HG03432 (cell line): ENCODE measurements around the gene EFCAB14.
A peak's percentile ranks its signal among the peaks of the same experiment; 100 is the strongest.
"Not testable (repeated sequence)": the region's sequence is repeated elsewhere in the genome, so short reads cannot be mapped to it uniquely, and the experiment has no call there.

ENCODE experiments used
- ATAC-seq: cut with Tn5 transposase; IDR thresholded peaks from one replicate; pipeline ENCODE4 v1.9.1; 2021; ENCODE audit warnings: mild to moderate bottlenecking, moderate library complexity; ENCODE audit not compliant: unreplicated experiment

EFCAB14 gene, protein sequence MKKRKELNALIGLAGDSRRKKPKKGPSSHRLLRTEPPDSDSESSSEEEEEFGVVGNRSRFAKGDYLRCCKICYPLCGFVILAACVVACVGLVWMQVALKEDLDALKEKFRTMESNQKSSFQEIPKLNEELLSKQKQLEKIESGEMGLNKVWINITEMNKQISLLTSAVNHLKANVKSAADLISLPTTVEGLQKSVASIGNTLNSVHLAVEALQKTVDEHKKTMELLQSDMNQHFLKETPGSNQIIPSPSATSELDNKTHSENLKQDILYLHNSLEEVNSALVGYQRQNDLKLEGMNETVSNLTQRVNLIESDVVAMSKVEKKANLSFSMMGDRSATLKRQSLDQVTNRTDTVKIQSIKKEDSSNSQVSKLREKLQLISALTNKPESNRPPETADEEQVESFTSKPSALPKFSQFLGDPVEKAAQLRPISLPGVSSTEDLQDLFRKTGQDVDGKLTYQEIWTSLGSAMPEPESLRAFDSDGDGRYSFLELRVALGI

GRCh38 chr1:46718727-46719622, at the start of gene EFCAB14:
Gene EFCAB14, minus strand, starts transcription at chr1:46719114. Its CDS starts 1,027 bp downstream, at chr1:46718087.
- ATAC-seq: peak; percentile 98

- ATAC-seq: no peak
Observed at GRCh38 chr1:46768445-46768844, 49.5 kb upstream of the EFCAB14 start.

DNA sequence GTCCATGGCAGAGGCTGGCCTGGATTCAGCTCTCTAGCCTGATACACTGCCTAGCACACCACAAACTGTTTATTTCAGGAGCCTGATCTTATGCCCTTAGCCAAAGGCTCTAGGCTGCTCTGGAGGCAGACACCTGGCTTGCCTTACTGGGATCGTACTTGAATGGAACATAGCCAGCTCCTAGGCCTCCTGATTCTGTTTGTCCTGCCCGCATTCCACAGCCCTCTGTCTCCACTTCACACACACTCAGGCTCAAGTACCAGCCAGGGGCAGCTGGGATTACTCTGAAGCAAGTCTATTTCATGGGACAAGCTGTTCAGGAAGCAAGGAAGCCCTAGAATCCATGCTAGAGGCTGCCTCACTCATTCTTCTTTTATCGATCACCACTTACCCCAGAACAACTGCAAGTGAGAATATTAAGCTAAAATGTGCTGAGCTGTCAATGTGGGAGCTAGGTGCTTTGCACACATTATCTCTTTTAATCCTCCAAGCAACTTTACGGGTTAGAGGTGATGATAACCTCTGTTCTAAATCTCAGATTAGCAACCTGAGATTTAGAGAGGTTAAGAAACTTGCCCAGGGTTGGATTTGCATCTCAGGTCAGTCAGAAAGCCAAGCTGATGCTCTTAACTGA, 48.9 kb upstream of the EFCAB14 start:
- ATAC-seq: no peak

- ATAC-seq: no peak
Observed at GRCh38 chr1:46764402-46764801, 45.5 kb upstream of the EFCAB14 start.

GRCh38 chr1:46761740-46762139, 42.8 kb upstream of the EFCAB14 start:
- ATAC-seq: no peak

GRCh38 chr1:46760558-46761166, 41.7 kb upstream of the EFCAB14 start:
- no peak for ATAC-seq

GRCh38 chr1:46757956-46758528, 39.1 kb upstream of the EFCAB14 start:
- no peak for ATAC-seq

DNA sequence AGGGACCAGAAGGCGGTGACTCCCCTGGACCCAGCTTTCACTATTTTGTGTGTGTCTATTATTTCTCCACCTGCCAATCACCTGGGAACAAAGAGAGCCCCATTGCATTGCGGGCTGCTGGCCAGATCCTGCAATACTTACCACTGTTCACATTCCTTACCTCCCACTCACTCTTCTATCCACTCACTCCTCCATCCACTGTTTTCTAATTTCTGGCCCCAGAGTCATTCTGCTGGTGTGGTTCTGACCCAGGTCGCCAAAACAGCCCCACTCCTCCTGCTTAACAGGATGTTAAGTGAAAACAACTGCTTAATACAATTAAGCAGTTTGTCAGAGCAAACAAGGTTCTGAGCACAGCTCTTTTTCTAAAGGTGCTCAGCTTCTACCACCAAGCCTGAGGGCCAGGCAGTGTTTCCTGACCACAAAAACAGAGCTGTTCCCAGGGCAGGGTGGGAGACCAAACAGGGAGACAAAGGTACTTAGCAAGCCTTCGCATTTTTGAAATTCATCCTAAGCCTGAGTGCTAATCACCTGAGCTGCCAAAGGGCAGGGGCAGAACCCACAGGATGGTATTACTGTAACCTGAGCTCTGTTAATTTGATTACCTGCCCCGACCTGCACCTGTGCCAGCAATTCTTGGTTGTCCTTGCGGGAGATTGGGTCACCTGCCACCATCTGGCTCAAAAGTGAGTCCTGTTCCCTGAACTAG, 38.5 kb upstream of the EFCAB14 start:
- ATAC-seq: no peak

GRCh38 chr1:46755121-46755520, 36.2 kb upstream of the EFCAB14 start:
- no peak for ATAC-seq

- ATAC-seq: not testable (repeated sequence)
Observed at GRCh38 chr1:46754707-46755106, 35.8 kb upstream of the EFCAB14 start.

DNA sequence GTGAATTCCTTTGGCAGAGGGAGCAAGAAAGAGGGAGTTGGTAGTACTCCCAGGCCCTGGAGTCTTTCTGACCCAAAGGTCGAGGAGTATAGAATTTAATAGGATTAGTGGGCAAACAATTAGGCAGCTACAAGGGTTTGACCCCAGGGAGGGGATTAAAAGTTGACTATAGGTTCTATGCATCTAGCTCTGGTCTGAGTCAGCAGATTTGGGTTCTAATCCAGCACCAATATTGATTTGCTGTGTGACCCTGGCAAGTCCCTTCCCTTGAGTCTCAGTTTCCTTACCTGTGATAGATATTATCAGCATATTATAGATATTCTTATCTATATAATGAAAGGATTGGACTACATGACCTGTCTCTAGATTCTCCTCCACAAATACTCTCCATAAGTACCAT, 35.1 kb upstream of the EFCAB14 start:
- no peak for ATAC-seq

- ATAC-seq: no peak
Observed at GRCh38 chr1:46749921-46750404, 31.0 kb upstream of the EFCAB14 start.

GRCh38 chr1:46749404-46749803, 30.5 kb upstream of the EFCAB14 start:
- no peak for ATAC-seq

- ATAC-seq: no peak
Observed at GRCh38 chr1:46747683-46748288, 28.9 kb upstream of the EFCAB14 start.

- no peak for ATAC-seq
Observed at GRCh38 chr1:46742069-46742468, 23.2 kb upstream of the EFCAB14 start.

DNA sequence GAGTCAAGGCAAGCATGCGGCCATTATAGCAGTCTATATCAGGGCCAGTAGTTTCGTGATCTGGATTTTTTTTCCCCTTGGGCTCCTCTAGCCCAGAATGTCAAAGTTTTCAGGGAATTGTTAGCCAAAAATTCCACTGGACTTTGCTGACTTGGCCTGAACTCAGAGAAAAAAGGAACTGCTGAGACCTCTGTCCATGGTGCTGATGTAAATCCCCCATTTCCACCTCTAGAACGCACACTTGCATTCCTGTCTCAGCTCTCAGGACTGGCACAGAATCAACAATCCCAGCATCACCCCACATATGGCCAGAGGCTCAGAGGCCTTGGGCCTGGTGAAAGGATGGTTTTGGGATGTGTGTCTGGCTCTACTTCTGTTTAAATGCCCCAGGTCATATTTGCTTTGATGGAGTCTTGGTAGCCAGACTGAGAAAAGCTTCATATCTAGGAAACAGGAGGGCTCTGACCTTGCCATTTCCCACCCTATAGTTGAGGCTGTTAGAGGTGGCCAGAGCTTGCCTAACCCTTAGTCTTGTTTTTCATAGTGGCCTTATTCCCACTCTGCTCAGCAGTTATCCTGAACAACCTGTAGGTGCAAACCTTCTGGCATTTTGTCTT, 16.9 kb upstream of the EFCAB14 start:
- ATAC-seq: no peak

GRCh38 chr1:46728327-46728873, 9.5 kb upstream of the EFCAB14 start:
- ATAC-seq: not testable (repeated sequence)

DNA sequence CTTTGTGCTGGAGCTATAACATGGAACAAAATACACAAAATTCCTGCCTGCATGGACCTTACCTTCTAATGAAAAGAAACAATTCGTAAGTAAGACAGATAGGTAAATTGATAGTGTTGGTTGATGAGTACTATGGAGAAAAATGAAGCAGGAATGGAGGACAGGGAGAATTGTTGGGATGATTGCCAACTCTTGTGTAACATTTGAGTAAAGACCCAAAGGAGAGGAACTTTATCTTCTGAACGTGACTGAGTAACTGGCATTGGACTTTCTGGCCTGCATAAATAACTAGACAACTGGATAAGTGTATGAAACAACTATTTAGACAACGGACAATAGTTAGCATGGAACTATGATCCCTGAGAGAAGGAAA, 6.8 kb upstream of the EFCAB14 start:
- no peak for ATAC-seq
